Stimulated activated CD4-positive, alpha-beta T cell treated with anti-CD3 and anti-CD28 coated beads, Interleukin-2, amount 100 ng/mL, for 4 hours (primary cell): Measurements from ENCODE around the gene FRMD3.

ENCODE experiments used
- DNase-seq: peaks from one replicate; pipeline ENCODE4 v3.0.0-alpha.2; 2020; ENCODE audit warnings: low read depth

Gene FRMD3

DNA sequence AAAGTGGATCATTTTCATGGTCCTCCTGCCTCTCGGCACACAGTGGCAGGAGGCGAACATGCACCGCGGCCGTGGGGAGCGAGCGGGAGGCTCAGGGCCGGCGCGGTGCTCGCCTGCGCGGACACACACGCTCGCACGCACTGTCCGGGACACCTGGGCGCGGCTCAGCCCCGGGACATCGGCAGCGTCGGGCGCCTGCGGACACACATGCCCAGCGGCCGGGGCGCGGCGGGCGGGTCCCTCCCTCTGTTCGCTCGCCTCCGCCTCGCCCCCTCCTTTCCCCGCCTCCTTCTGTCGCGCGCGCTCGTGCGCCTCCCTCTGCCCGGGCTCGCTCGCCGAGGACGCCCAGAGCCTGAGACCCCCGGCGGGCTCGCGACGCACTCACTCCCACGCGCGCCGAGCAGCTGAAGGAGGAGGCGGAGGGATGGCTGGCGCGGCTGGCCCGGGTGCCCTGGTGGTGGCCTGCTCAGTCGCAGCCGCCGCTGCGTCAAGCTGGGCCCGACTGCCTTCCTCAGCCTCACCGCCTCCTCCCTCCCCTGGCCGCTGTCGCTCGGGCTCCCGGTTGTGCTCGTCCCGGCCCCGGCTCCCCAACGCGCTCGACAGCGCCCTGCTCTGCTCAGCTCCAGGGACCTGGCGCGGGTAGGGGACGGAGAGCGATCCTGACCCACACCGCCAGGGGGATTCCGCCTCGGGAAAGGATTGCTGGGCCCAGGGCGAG, at the start of gene FRMD3:
Gene FRMD3 (minus strand): TSS at position 230 of the 718 bp plus-strand sequence. CDS start 170 bp downstream, at position 60.
- no peak for DNase-seq

DNA sequence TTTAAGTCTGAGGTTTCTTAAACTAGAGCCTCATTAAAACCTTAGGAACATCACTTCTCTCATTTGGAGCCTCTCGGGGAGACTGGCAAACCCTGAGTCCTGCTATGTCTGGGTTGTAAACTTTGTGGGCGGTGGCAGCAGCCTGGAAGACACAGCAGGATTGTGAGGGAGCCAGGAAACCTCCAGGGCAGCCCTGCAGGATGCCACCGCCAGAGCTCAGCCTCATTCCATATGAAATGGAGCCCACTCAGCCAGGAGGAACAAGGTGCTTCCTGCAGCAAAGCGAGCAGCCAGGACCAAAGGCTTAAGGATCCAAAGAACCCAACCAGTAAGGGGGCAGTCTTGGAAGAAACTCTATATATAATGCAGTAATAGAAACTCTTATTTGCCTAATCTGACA, 46.8 kb upstream of the FRMD3 start:
- DNase-seq, result no peak

DNA sequence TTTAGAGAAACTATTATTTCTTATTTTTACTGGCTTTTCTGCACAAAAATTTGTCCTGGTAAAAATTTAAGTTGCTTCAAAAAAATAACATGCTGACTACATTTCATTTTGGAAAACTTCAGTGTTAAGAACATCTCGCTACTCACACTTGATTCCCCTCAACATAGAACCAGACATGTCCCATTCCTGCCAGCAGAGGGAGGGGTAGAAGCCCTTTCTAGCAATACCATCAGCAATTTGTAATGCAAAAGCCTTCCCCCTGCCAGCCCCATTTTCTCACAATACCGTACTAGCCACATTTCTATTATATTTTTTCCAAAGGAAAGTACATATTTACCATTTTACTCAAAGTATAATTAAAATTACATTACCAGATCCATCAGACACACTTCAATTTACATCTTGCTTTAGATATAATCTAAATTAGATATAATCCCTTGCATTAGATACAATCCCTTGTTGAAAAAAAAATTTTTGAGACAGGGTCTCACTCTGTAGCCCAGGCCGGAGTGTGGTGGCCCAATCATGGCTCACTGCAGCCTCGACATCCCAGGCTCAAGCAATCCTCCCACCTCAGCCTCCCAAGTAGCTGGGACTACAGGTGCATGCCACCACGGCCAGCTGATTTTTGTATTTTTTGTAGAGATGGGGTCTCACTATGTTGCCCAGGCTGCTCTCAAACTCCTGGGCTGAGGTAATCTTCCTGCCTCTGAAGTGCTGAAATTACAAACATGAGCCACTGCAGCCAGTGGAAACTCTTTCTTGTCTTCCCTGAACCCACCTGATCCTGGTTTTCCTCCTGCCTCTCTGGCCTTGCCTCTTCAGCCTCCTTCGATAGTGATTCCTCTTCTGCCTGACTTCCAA, 45.2 kb upstream of the FRMD3 start:
- peak; percentile 2 for DNase-seq

DNA sequence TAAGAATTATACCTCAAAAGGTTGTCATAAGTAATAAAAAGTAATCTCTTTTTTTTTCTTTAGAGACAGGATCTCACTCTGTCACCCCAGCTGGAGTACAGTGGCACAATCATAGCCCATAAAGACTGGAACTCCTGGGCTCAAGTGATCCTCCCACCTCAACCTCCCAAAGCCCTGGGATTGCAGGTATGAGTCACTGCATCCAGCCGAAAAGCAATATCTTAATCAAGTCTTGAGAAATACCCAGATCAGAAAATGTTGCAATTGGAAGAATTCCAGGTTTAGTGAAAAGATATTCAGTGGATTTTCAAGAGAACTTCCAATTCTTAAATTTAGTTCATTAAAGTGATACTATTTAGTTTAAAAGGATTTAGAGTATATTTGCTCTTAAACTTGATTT, 43.8 kb upstream of the FRMD3 start:
- no peak for DNase-seq

DNA sequence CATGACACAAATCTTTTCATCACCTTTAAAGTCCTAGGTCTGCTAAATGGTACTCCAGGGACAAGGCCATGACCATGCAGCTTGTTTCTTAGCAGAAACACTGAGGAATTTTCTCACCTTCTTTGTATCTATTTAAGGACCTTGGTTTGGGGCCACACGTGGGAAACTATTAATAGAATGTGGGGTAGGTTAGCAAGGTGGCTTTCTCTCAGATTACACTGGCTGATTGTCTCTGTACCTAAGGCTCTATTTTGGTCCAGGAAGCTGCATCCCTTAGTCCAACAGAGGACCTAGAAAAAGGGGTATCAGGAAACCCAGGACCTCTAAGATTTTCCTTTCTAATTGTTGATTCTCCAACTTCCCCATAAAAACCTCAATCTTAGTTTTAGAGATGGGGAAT, 36.3 kb upstream of the FRMD3 start:
- no peak for DNase-seq

DNA sequence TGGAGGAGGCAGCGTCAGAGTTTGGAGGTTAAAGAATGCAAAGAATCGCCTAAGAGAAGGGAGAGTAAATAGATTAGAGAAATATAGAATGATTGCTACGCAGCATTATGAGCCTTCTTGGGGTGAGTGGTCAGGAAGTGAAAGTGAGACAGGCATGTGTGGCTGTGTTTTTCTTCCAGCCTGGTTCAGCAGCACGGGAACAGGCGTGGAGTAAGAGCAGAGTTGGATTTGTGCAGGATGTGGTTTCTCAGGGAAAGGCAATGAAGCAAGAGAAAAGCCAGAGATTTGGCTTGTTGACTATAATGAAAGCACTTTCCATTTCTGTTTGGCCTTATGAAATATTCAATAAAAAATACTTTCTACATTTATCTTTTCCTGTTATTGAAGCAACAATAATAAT, 34.3 kb upstream of the FRMD3 start:
- DNase-seq, result no peak

DNA sequence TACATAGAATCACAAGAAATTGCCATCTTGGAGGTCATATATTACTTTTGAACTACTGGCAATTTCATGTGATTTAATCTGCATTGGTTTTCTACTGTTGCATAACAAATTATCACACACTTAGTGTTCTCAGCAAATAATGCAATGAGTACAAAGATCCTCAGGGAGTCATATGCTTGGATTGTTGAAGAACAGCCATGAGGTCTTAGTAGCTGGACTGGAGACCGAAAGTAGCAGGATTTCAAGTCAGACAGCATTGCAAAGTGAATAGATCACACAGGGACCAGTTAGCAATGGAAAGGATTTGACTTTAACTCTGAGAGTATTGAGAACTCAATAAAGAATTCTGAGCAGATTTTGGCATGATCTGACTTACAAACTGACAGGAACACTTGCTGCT, 32.2 kb upstream of the FRMD3 start:
- no peak for DNase-seq

DNA sequence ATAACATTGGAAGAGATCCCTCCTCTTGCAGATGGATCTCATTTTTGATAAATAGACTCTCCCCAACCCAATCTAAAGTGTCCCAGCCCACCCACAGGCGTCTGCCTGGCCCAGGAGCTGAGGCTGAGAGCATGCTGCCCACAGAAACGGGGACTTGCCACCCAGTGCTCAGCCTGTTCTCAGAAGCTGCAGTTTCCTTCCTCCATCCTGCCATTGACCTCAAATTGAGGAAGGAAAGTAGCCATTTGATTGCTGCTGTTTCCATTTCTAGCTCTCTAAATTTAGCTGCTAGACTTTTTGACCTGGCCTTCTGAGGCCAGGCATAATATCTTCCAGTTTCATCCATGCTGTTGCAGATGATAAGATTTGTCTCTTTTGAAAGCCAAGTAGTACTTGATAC, 31.1 kb upstream of the FRMD3 start:
- no peak for DNase-seq

DNA sequence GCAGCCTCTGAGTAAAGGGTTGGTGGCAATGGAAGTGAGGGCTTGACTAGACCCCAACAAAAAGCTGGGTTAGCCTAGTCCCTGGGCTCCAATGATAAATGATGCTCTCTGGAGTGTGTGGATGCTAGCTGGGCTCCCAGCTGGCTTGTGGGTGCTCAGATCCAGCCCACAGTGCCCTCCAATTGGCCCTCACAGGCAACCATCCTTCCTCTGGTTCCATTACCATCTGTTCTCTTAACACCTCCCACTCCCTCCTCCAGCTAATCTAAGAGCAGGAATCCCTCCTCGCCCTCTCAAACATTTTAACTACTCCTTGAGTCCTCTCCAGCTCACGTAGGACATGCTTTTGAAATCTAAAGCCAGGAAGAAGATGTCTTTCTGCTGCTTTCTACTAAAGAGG, 25.2 kb upstream of the FRMD3 start:
- no peak for DNase-seq

DNA sequence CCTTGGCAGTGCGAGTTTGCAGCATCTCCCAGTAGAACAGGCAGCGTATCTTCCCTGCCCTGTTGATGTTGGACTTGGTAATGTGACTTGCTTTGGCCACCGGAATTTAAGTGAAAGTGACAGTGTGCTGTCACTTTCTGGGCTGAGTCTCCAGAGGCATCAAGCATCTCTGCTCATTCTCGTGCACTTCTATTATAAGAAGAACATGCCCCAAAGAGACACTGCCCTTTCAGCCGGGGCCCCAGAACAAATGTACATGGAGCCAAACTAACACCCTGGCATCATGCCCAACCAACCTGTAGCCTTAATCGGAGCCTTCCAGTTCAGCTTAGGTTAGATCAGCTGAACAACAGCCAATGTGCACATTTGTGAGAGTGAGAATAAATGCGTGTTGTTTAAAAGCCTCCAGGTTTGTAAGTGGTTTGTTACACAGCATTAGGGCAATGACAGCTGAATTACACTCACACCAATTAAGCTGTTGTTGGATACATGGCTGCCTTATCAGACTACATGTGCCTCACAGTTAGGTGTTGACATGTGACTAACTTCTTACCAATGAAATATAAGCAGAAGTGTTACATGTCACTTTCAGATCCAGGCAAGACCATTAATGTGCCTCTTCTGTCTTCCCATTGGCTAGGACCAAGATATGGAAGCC, 22.1 kb upstream of the FRMD3 start:
- no peak for DNase-seq

DNA sequence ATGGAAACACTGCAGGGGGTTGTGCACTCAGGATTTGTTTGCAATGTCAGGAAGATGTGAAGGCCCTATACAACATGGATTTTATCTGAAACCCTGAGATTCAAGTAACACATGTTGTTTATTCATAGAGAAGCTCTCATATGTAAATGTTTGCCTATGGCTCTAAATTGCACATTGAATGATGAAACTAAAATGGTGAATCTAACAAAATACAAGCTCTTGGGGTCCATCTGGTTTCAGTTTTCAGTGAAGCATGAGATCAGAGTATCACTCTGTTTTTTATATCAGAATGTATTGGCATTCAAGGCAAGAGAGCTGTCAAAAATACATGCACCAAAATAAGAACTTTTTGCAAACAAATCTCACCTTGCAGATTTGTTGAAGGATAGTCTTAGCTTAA, 19.6 kb upstream of the FRMD3 start:
- DNase-seq, result no peak

DNA sequence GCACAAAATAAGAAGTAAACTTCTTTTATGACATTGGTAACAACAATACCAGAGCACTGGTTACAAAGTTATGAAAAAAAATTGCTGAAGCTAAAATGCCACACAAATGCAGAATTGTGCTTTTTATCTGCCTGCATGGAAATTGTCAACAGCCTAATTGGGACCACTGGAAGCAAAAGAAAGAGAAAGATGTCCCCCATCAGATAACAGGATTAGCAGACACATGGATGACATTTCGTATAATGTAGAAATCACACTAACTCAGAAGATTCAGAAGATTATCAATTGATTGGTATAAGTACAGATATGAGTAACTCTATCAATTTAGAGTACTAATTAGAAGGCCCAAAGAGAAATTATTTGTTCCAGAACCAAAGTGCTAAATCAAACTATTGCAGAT, 19.1 kb upstream of the FRMD3 start:
- no peak for DNase-seq

DNA sequence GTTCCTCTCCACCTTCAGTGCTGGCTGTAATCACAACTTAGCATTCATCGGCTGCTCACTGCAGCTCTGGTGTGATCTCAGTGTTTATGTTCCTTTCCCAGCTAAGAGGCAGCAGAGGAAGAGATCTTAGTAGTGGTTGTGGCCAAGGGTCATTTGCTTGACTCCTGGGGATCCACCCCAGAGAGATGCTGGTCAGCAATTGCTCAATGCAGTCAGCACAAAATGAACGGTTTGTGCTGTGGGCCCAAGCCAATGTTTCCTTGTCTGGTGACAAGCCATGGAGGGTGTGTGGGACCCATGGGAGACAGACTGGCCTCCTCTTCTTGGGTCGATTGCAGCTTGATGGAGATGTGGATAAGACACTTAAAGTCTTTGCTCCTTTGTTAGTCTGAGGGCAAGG, 16.1 kb upstream of the FRMD3 start:
- DNase-seq, result no peak

DNA sequence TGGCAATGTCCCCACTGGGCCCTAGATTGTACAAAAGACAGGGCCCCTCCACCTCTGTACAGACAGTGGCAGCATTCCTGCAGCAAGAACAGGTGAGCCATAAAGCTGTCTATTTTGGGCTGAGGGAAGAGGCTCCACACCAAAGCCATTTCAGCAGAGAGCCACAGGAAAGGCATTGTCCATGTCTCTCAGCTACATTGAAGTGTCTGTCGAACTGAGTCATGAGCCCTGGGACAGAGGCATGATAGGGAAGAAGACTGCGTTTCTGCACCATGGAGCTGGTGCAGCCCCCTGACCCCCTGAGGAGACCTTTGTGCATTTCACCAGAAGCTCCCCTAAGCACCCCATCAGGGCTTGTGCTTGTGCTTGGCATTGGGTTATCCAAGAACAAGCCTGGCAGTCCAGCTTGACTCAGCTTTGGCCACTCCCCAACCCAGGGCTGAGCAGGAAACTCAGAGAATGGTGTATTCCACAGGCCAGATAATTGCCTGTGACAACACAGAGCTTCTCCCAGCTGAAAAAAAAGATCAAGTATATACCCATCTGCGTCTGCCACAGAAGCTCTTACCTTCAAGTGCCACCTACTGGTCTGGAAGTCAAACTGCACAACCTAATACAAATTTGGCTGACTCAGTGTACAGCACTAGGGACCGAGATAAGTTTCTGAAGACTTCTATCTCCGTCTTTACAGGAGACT, 5.9 kb upstream of the FRMD3 start:
- no peak for DNase-seq

DNA sequence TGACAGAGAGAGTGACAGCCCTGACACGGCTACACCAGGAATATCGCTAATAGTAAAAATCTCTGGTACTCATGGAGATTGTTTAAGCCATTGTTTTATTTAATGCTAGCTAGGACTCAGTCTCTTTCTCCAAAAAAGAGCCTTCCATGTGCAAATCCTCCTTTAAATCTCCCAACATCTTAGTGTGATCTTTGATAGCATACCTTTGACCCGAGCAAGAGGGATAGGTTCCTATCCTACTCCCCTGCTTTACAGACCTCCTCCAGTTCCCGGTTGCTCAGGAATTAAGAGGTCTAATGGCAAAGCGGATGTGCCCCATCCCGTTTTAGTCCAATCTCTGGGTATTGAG, 663 bp upstream of the FRMD3 start:
- DNase-seq, result no peak

DNA sequence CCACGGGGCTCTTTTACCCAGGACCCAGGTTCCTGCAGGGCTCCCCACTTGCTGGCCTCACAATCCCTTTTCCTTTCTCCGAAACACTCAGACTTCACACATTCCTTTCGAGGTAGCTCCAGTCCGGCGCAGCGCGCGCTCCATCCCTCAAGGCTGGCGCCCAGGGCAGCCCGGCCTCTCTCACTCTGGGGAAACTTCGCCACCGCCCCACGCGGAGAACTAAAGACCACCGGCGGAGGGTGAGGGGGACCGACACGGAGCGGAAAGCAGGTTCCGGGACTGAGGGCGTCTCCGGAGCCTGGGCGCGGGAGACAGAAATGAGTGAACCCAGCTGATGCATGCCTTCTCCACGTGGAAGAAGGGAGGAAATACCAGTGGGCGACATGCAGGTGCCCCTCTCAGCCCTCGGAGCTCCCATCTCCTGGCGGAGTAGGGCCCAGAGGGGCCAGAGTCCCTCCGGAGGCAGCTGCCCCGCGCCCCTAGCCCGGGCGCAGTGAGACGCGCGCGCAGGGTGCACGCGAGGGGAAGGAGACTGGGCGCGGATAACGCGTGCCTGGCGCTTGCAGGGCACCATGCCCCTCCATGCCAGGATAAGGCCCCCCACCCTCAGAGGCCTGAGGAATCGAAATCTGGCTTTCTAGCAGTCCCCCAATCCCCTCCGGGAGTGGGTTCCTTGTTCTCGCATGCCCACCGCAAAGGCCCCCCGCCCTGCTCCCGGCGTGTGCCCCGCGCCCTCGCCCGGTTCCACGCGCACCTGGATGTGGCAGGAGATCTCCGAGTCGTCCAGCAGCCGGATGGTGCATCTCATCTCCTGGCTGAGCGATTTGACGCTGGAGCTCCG, 650 bp downstream of the FRMD3 start:
- DNase-seq, result no peak

DNA sequence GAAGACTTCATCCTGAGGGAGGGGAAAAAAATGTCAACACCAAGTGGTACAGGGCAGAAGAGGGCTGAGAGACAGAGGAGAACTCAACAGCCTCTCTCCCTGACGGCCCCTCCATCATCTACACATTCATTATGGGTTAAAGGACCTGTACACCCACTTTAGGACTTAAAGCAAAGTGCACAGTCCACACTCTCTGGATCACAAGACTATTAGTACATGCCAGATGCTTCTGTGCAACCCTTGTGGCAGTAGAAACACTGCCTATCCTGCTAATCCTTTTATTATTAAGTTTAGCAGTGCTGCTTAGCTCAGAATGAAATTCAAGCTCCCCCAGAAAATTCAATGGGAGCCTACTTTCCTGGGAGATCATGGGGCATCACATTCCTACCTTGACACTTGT, 1.9 kb downstream of the FRMD3 start:
- no peak for DNase-seq

DNA sequence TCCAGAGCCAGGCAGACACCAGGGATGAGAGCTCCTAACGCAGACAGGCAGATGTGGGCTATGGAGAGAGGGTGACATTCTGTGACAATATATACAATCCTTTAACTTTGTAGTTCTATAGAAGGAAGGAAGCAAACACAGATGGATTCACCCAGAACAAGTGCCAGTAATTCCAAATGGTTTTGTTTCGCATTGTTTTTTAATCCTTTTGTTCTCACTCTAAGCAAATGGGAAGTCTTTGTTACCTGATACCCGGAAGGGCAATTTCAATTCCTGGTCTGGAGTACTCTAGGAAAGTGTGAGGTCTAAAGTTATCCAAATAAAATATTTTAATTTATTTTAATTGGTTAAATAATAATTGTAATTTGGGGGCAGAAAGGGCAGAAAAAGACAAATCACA, 2.5 kb downstream of the FRMD3 start:
- no peak for DNase-seq

DNA sequence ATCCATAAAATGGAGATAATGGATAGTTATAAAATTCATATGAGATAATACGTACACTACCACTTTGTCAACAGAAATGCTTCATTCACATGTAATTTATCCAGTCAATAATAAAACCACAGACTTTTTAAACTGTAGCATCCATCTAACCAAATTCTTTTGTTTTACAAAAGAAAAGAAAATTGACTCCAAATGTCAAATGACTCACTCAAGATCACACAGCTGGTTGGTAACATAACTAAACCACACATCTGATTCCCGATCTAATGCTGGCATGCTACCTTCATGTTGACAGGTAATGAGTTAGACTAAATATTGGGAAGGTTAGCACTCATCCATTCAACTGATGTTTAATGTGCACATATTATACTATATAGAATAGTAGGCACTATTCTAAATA, 4.9 kb downstream of the FRMD3 start:
- DNase-seq, result no peak

DNA sequence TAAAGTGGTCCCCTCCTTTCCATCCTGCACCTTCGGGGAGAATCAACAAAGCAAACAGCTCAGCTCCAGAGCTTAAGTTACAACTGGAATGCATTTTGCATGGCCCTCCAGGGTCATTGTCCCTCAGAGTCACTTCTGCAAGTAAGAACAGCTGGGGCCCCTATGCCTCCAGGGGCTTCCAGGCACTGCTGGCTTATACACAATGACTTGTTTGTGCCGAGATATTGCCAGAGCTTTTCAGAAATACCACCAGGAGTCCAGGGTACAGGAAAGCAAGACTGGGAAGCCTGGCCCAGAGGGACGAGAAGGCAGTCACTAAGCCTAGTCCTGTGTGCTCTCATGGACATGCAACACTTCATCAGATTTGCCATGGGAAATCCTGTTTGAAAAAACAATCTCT, 11.3 kb downstream of the FRMD3 start:
- no peak for DNase-seq

DNA sequence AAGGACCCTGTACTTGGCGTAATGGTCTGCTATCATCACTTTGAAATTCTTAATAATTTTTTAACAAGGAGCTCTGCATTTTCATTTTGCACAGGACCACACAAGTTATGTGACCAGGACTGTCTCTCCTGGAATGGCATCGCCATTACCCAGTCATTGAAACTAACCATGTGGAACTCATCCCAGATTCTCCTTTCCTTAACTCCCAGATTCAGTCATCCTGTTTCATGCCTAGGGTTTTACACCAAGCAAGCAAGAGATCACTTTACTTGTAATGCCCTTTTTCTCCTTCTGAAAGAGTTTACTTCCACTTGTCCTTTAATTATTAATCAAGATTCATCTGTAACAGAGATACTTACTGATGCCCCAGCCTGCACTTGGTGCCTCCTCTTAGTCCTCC, 12.0 kb downstream of the FRMD3 start:
- no peak for DNase-seq

DNA sequence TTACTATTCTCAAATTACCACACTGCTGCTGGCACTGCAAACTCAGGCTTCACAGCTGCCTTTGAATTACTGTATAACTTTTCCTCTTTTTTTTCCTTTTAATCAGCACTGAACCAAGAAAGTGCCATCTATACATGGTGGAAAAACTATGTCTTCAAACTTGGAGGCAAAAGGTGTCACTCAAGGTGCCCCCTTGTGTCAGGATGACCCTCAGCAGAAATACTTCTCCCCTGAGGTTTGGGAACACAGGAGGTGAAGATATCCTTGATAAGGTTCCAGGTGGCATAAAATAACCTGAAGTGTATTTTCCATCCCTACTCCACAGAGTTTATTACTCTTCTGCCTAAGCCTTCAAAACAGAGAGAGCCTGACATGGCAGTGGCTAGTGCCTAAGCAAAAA, 14.5 kb downstream of the FRMD3 start:
- no peak for DNase-seq
